Epithelial cell of proximal tubule (primary cell): Measurements from ENCODE around the gene KANK4. TPM values are rescaled to one million over a fixed set of nuclear protein-coding genes. Genes with fewer than 3 reads are reported as not detected.
"Not testable (repeated sequence)": the region's sequence is repeated elsewhere in the genome, so short reads cannot be mapped to it uniquely, and the experiment has no call there.

ENCODE experiments used
- DNase-seq: peaks from one replicate; pipeline ENCODE4 v3.0.0-alpha.2; 2011; ENCODE audit warnings: low read depth
- H3K4me3 ChIP-seq: 2 replicates; pipeline ENCODE4 v1.5.1; 2011; ENCODE audit warnings: low read depth, mild to moderate bottlenecking, low read length
- total RNA-seq: library from RNA; depleted of rRNA; stranded (reverse); fragments of >200 nt; gene quantifications from 2 replicates; pipeline ENCODE4 v1.2.3, GENCODE V29; 2015
- TF ChIP-seq, protein P1 (sequence below): conservative IDR thresholded peaks from 2 replicates; pipeline ENCODE4 v1.5.1; 2012; ENCODE audit warnings: low read depth, mild to moderate bottlenecking, low read length

The KANK4 gene
- total RNA-seq, 1 donor from 2014 or later, result not detected

GRCh38 chr1:62260688-62261087 lies 58.5 kb downstream of the KANK4 start:
- no peak overlapping the region for H3K4me3 ChIP-seq
- TF ChIP-seq, protein P1, sequence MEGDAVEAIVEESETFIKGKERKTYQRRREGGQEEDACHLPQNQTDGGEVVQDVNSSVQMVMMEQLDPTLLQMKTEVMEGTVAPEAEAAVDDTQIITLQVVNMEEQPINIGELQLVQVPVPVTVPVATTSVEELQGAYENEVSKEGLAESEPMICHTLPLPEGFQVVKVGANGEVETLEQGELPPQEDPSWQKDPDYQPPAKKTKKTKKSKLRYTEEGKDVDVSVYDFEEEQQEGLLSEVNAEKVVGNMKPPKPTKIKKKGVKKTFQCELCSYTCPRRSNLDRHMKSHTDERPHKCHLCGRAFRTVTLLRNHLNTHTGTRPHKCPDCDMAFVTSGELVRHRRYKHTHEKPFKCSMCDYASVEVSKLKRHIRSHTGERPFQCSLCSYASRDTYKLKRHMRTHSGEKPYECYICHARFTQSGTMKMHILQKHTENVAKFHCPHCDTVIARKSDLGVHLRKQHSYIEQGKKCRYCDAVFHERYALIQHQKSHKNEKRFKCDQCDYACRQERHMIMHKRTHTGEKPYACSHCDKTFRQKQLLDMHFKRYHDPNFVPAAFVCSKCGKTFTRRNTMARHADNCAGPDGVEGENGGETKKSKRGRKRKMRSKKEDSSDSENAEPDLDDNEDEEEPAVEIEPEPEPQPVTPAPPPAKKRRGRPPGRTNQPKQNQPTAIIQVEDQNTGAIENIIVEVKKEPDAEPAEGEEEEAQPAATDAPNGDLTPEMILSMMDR, result no peak
- no peak for DNase-seq

- no peak for DNase-seq
- no peak overlapping the region for H3K4me3 ChIP-seq
- TF ChIP-seq, protein P1, result no peak
Observed at GRCh38 chr1:62259551-62259950, 59.7 kb downstream of the KANK4 start.

DNA sequence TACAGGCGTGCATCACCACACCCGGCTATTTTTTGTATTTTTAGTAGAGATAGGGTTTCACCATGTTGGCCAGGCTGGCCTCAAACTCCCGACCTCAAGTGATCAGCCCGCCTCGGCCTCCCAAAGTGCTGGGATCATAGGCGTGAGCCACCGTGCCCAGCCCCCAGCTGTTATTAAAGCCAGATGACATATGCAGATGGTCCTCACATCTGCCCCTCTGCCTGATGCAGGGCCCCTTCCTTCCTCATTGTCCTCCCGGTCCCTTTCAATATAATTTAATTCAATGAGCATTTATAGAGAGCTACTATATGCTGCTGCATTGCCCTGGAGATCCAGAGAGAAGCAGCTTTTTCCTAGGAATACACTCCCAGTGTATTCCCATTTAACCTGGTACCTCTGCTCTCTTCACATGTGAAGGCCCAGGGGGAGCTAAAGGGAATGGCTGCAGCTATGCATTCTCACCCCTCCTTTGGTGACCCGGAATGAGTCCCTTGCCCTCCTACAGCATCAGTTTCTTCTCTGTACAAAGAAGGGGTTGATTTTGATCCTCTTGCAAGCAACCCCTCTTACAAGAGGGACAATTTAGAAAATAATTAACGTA lies 69.0 kb downstream of the KANK4 start:
- H3K4me3 ChIP-seq, result no peak overlapping the region
- DNase-seq, result no peak
- TF ChIP-seq, protein P1, result no peak

GRCh38 chr1:62247391-62248168 lies 71.7 kb downstream of the KANK4 start:
- no peak for DNase-seq
- TF ChIP-seq, protein P1, result no peak
- no peak overlapping the region for H3K4me3 ChIP-seq

DNA sequence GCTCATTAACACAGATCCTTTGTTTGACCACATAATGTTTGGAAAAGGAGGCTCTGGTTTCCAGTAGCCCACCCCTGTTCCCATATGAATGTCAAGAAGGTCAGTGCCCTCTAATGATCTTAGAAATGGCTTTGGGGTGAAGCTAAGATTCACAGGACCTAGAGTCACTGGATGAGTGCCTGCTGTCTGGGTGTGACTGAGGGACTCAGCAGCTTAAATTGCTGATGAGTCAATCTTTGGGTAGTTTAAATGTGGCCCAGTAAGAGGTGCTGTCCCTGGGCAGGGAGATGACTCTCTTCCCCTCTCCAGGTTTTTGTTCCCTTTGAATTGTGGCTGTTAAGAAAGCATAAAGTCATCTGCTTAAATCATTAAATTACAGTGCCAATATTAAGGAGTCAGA lies 74.0 kb downstream of the KANK4 start:
- no peak for DNase-seq
- no peak overlapping the region for H3K4me3 ChIP-seq

DNA sequence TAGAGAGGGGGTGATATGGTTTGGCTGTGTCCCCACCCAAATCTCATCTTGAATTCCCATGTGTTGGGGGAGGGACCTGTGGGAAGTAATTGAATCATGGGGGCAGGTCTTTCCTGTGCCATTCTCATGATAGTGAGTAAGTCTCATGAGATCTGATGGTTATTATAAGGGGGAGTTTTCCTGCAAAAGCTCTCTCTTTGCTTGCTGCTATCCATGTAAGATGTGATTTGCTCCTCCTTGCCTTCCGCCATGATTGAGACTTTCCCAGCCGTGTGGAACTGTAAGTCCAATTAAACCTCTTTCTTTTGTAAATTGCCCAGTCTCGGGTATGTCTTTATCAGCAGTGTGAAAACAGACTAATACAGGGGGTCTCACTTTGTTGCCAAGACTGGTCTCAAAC lies 74.9 kb downstream of the KANK4 start:
- H3K4me3 ChIP-seq, DNase-seq: not testable (repeated sequence)

More for the DNA sequence above, 74.0 kb downstream of the KANK4 start:
- TF ChIP-seq, protein P1, result no peak

GRCh38 chr1:62241371-62242131 lies 77.7 kb downstream of the KANK4 start:
- H3K4me3 ChIP-seq, result no peak overlapping the region
- TF ChIP-seq, protein P1, result no peak
- DNase-seq, result no peak
